K562 (cell line): Measurements from ENCODE around the gene RBM34. TPM values are rescaled to one million over a fixed set of nuclear protein-coding genes. Genes with fewer than 3 reads are reported as not detected.
A peak's percentile ranks its signal among the peaks of the same experiment; 100 is the strongest.

Experiments used
- AFF4 ChIP-seq: sonication (generic); formaldehyde crosslinking; IDR thresholded peaks from 2 replicates; pipeline ENCODE4 v1.8.0; 2023; ENCODE audit warnings: mild to moderate bottlenecking, missing genetic modification reagents
- CHD4 ChIP-seq: fragments of 200-600 bp; sonication (generic); IDR thresholded peaks from 3 replicates; pipeline ENCODE4 v1.6.1; 2012; ENCODE audit warnings: low read depth, mild to moderate bottlenecking, mixed read lengths, low read length, inconsistent platforms; ENCODE audit not compliant: insufficient read depth, insufficient replicate concordance, poor library complexity, severe bottlenecking
- CREB1 ChIP-seq, 2 experiments: sonication (generic) in 1 of 2; formaldehyde crosslinking in 1 of 2; IDR thresholded peaks; 2 replicates each; pipeline versions ENCODE4 v1.6.1 to v1.8.0; 2012 to 2022; ENCODE audit warnings: inconsistent platforms in 1 of 2, mild to moderate bottlenecking in 1 of 2, missing genetic modification reagents in 1 of 2, moderate library complexity in 1 of 2
- GABPB2 ChIP-seq: fragments of 250-450 bp; sonication (Bioruptor Pico); conservative IDR thresholded peaks from 2 replicates; pipeline ENCODE4 v1.5.1; 2021; ENCODE audit warnings: mild to moderate bottlenecking
- HNRNPLL ChIP-seq: fragments of 200-400 bp; formaldehyde crosslinking; IDR thresholded peaks from 2 replicates; pipeline ENCODE4 v1.6.1; 2017; ENCODE audit warnings: low read length, low read depth, mild to moderate bottlenecking; ENCODE audit not compliant: poor library complexity, severe bottlenecking
- HSF4 ChIP-seq: fragments of 250-450 bp; sonication (Bioruptor Pico); IDR thresholded peaks from 2 replicates; pipeline ENCODE4 v2.1.2; 2022; ENCODE audit warnings: mild to moderate bottlenecking, moderate library complexity, borderline replicate concordance
- L3MBTL2 ChIP-seq: fragments of 450-650 bp; IDR thresholded peaks from 2 replicates; pipeline ENCODE4 v1.6.1; 2016; ENCODE audit warnings: mild to moderate bottlenecking, moderate library complexity
- MED1 ChIP-seq: sonication (generic); formaldehyde crosslinking; IDR thresholded peaks from 2 replicates; pipeline ENCODE4 v1.8.1; 2023; ENCODE audit warnings: missing genetic modification reagents, borderline replicate concordance
- MEF2D ChIP-seq: conservative IDR thresholded peaks from 2 replicates; pipeline ENCODE4 v1.6.1; 2016; ENCODE audit warnings: low read depth, missing genetic modification characterization, missing compliant biosample characterization
- NCOR1 ChIP-seq: fragments of 450-650 bp; IDR thresholded peaks from 2 replicates; pipeline ENCODE4 v1.6.1; 2016; ENCODE audit warnings: mild to moderate bottlenecking, moderate library complexity
- POLR2A ChIP-seq: fragments of 450-650 bp; conservative IDR thresholded peaks from 2 replicates; pipeline ENCODE4 v1.6.1; 2016
- POLR2AphosphoS2 ChIP-seq: IDR thresholded peaks from 2 replicates; pipeline ENCODE4 v1.6.1; 2012; ENCODE audit warnings: low read length, improper control_type of control experiment
- POLR2G ChIP-seq: fragments of 200-400 bp; formaldehyde crosslinking; IDR thresholded peaks from 2 replicates; pipeline ENCODE4 v1.6.1; 2017; ENCODE audit warnings: low read depth, mild to moderate bottlenecking, antibody characterized with exemption, low read length, moderate library complexity
- TCF7 ChIP-seq: sonication (generic); IDR thresholded peaks from 2 replicates; pipeline ENCODE4 v1.6.1; 2016; ENCODE audit warnings: antibody characterized with exemption, borderline replicate concordance
- TGIF2 ChIP-seq: sonication (generic); formaldehyde crosslinking; IDR thresholded peaks from 2 replicates; pipeline ENCODE4 v1.8.1; 2022; ENCODE audit warnings: mild to moderate bottlenecking, missing genetic modification reagents, moderate library complexity
- XRCC5 ChIP-seq: fragments of 200-400 bp; formaldehyde crosslinking; IDR thresholded peaks from 2 replicates; pipeline ENCODE4 v1.6.1; 2017; ENCODE audit warnings: low read depth, mild to moderate bottlenecking, low read length
- ZNF324 ChIP-seq: fragments of 250-450 bp; sonication (Bioruptor Pico); IDR thresholded peaks from 2 replicates; pipeline ENCODE4 v1.4.0; 2020; ENCODE audit warnings: mild to moderate bottlenecking
- ZNF41 ChIP-seq: fragments of 250-450 bp; sonication (Bioruptor Pico); conservative IDR thresholded peaks from 2 replicates; pipeline ENCODE4 v1.4.0; 2020; ENCODE audit warnings: mild to moderate bottlenecking
- ZNF592 ChIP-seq: fragments of 450-650 bp; IDR thresholded peaks from 2 replicates; pipeline ENCODE4 v1.6.1; 2017; ENCODE audit warnings: antibody characterized with exemption, mild to moderate bottlenecking
- ZNF644 ChIP-seq: fragments of 200-800 bp; sonication (Bioruptor generic); IDR thresholded peaks from 2 replicates; pipeline ENCODE4 v1.6.1; 2016; ENCODE audit warnings: low read depth, missing genetic modification characterization, missing compliant biosample characterization
- polyA plus RNA-seq, 8 experiments: library from polyadenylated mRNA; depleted of rRNA in 4 of 8; stranded (reverse) in 5 of 8; unstranded in 3 of 8; fragments of >200 nt; fragmentation: Nextera tagmentation in 2 of 8; fragmentation: Illumina TruSeq in 1 of 8; extraction: Ambion mirVana in 2 of 8; extraction: Trizol in 1 of 8; gene quantifications; 2 replicates each; pipeline versions ENCODE4 v1.2.1 to v1.2.3, GENCODE V29; 2011 to 2014; ENCODE audit warnings: inconsistent platforms in 1 of 8, missing spikeins in 1 of 8
- total RNA-seq, 7 experiments: library from RNA; depleted of rRNA in 6 of 7; stranded (reverse); fragments of >200 nt in 6 of 7; fragmentation: Illumina TruSeq in 2 of 7; extraction: Trizol in 2 of 7; gene quantifications; 2 replicates each; pipeline versions ENCODE4 v1.2.1 to v1.2.3, GENCODE V29; 2011 to 2021; ENCODE audit warnings: low replicate concordance in 1 of 7

RBM34 gene
- total and polyA plus RNA-seq, 9 of the 15 experiments (the other 6 are each of a cell fraction or from before 2014, with no cell fraction given): 64.0 to 178 (median 124) TPM

GRCh38 chr1:235160957-235161684 is at the start of gene RBM34 (continued):
- TF ChIP-seq ZNF592: 0 out of 2 replicates have a peak, but pooled peaks have one; percentile 31
- TF ChIP-seq GABPB2 (CRISPR knock-in tag): no peak
- peak; percentile 74 for TF ChIP-seq AFF4 (CRISPR knock-in tag)
- 0 out of 2 replicates have a peak, but pooled peaks have one; percentile 47 for TF ChIP-seq ZNF324
- TF ChIP-seq XRCC5: no peak
- TF ChIP-seq POLR2AphosphoS2: peak; percentile 84; the same call in 1 of the 2 replicates
- peak; percentile 82 for TF ChIP-seq HNRNPLL
- TF ChIP-seq HSF4 (CRISPR knock-in tag): no peak
- no peak for TF ChIP-seq TCF7
- TF ChIP-seq ZNF644: no peak
- TF ChIP-seq POLR2G: peak; percentile 100
- TF ChIP-seq POLR2A: peak; percentile 99
- no peak for TF ChIP-seq CHD4
- TF ChIP-seq TGIF2 (CRISPR knock-in tag): 0 out of 2 replicates have a peak, but pooled peaks have one; percentile 23
- TF ChIP-seq MED1: no peak
- TF ChIP-seq NCOR1: peak; percentile 43; the same call in 1 of the 2 replicates
- peak; percentile 87 for TF ChIP-seq L3MBTL2
- 0 out of 2 replicates have a peak, but pooled peaks have one; percentile 54 for TF ChIP-seq ZNF41 (CRISPR knock-in tag)
- TF ChIP-seq CREB1 (IDR thresholded peaks at IDR 0.05): peak; percentile 21; the same call in 1 of the 2 replicates
- peak; percentile 61; the same call in 1 of the 2 replicates for TF ChIP-seq CREB1 (CRISPR knock-in tag; IDR thresholded peaks at IDR 0.05)
- no peak for TF ChIP-seq MEF2D (tag)
